HG03280 (cell line): ENCODE measurements around the gene SYNC.
"Not testable (repeated sequence)": the region's sequence is repeated elsewhere in the genome, so short reads cannot be mapped to it uniquely, and the experiment has no call there.

Source experiments
- ATAC-seq: cut with Tn5 transposase; IDR thresholded peaks from one replicate; pipeline ENCODE4 v1.9.1; 2021; ENCODE audit warnings: mild to moderate bottlenecking, moderate library complexity; ENCODE audit not compliant: unreplicated experiment

SYNC gene

DNA sequence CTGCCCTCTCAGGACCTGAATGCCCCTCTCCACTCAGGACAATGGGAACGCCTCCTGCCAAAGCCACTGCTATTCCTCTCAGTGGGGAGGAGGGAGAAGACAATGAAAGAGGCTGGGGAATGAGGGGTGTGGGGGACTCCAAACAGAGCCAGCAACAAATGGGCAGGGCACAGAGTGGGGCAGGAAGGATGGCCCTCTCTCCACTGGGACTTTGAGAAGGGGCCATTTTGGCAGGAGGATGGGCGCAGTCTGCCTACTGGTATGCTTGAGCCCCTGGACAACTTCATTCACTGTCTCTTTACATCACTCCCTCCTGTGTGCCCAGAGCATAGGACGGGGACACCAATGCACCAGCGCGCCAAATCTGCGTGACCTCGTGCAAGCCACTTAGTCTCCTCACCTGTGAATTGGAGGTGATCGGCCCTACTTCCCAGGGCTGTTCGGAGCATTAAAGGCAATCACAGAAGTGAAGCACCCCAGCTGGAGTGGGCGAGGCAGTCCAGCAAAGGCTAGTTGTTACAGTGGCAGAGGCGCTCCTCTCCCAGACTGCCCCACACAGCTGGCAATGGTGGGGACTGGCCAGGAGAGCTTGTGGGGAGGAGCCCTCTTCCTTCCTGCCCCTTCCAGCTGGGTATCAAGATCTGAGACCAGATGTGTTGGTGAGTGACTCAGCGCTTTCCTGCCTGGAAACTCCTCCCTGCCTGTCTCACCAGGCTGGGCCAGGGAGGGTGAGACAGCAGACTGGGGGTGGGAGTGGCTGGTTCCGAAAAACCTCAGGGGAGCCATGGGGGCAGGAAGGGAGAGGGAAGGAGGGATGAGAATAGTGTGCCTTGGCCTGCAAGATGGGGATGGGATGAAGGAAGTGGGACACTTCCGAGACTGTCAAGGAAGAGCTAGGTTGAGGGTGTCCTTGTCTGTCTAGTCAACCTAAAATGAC lies 22.4 kb upstream of the SYNC start:
- no peak for ATAC-seq

DNA sequence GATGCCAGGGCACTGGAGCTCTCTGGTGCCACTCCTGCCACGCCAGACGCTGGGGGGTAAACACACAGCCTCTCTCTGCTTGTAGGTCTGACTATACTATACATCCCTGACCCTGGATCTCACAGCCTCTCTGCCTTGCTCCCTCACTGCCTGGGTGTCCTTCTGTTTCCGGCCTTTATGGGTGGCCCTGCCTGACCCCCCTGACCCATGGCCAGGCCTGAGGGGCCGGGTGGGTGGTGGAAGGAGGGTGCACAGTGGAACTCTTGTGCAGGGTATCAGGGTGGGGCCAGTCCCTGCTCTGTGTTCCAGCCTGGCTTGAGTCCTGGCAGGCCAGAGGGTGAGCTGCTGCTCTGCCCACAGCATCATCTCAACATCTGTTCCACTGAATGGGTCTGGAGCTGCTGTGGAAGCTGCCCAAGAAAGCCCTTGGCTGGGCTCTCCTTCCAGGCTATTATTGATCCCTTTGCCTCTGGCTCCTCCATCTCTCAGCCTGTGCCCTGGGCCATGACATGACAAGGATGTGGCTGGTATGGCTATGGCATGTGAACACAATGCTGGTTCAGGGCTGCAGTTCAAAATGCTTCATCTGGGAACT lies 17.2 kb upstream of the SYNC start:
- ATAC-seq, result no peak

DNA sequence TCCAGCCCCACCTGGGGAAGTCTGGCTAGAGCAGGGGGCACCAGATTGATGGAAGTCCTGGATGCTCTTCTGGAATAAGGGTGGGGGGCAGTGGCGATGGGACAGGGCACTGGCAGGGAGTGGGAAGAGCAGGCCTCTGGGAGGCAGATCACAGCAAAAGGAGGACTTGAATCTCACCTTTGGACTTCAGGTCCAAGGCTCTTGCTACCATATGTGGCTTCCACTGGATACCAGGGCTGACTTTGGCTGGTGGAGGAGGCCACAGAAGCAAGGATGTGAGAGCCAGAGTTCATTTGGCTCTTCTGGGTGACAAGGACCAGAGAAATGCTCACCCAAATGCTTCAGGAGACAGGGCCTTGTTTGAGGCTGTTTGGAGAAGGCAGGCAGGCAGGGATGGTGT lies 16.0 kb upstream of the SYNC start:
- ATAC-seq, result no peak

DNA sequence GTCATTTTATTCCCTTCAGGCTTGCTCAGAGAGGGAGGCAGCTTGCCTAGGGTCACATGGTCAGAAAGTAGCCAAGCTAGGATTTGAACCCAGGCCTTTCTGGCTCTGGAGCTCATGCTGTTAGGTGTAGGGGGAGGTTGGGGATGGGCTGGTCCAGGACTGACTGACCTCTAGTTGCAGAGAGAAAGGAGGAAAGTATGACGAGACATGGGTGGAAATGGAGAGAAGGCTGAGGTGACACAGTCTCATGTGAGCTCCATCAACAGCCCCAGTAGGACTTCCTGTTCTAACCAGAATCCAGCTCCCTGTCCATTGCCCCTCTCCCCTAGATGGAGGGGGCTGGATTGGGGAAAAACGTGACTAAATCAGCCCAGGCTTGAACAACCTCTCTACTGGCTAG lies 15.5 kb upstream of the SYNC start:
- no peak for ATAC-seq

DNA sequence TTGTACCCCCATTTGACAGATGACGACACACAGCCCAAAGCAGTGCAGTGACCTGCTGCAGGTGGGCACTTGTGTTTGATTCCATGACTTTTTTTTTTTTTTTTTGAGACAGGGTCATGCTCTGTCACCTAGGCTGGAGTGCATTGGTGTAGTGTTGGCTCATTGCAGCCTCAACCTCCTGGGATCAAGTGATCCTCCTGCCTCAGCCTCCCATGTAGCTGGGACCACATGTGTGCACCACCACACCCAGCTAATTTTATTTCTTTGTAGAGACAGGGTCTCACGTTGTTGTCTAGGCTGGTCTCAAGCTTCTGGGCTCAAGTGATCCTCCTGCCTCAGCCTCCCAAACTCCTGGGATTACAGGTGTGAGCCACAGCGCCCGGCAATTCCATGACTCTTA lies 14.9 kb upstream of the SYNC start:
- ATAC-seq, result no peak

DNA sequence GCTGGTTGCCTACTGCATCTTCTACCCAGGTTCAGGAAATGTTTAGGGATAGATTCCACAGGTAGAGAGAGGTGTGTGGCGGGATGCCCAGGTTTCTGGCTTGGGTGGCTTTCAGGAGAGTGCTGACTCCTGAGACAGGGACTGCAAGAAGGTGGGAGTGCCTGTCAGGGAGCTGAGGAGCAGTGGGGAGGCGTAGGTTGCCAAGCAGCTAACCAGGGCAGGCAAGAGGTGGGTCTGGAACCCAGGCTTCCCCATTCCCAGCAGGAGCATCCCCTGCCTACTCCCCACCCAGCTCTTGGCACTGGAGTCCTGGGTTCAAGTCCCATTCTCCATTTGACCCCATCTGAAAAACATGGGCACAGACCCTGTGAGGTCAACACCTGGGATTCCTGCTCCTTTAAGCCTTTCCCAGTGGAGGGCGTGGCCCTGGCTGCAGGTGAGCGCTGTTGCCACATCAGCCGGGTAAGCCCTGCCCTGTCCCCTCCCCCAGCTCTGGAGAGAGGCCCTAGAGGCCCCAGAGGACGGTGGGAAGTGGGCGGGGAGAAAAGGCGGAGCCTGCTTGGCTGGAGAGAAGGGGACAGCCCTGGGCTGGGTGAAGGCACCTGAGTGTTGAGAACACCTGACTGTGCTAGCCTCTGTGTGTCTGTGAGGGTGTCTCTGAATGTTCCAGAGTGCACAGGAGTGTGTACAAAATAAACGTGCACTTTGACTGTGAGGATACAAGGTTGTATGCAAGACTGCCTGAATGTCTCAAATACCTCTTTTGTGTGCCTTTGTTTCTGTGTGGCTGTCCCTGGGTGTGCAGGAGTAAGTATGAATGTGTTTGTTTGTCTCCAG lies 14.0 kb upstream of the SYNC start:
- ATAC-seq, result peak; percentile 51

DNA sequence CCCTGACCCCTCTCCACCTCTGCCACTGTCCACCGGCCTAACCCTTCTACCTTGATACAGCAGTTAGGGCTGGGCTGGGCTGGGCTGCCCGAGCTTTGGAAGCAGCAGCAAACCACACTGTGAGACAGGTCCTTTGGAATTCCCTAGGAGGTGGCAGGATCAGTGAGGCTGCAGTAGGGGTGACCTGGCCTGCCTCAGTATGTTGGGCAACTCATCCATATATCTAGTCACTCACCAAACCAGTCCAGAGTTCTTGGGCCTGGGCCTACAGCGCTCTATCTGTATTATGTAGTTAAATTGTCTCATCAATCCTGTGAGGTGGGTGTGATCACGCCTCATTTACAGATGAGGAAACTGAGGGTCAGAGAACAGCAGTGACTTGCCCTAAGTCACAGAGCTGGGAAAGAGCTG lies 13.3 kb upstream of the SYNC start:
- no peak for ATAC-seq

DNA sequence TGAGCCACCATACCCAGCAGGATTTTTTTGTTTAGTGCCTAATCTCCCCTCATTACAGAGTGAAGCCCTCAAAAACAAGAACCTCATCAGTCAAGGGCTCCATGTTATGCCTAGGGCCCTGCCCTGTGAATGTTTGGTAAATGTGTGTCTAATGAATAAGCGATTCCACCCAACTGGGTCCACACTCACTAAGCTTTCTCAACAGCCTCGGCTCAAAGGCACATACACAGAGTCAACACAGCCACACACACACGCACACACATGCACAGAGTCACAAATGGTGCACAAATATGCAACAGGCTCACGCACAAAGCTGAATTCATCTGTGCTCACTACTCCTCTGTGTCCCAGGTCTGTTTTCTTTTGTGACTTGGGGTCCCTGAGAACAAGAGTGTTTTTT lies 11.7 kb upstream of the SYNC start:
- no peak for ATAC-seq

DNA sequence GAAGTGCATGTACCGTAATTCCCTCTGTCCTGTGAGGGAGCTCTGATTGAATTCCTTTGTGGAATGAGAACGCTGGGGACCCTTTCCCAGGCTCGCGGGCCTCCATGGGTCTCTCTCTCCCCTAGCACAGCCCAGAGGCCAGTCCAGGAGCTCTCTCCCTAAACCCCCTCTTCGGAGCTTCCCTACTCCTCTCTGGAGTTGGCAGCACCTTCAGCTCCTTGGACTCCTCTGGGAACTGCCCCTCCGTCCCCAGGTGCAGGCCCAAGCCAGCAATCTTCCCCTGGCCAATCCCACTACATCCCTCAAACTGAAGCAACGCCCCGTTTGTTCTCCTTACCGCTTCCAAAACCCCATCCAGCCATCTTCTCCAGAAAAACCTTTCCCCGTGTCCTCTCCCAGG lies 10.5 kb upstream of the SYNC start:
- no peak for ATAC-seq

DNA sequence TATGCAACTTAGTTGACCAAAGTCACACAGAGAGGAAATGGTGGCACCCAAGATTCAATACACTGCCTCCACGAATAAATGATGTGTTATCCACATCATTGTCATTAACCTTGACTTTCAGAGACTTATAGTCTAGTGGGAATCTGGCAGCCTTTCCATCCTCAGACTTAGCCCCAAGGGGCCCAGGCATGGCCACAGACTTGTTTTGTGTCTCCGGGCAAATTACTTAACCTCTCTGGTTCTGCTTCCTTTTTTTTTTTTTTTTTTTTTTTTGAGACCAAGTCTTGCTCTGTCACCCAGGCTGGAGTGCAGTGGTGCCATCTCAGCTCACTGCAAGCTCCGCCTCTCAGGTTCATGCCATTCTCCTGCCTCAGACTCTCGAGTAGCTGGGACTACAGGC lies 8.7 kb upstream of the SYNC start:
- not testable (repeated sequence) for ATAC-seq

DNA sequence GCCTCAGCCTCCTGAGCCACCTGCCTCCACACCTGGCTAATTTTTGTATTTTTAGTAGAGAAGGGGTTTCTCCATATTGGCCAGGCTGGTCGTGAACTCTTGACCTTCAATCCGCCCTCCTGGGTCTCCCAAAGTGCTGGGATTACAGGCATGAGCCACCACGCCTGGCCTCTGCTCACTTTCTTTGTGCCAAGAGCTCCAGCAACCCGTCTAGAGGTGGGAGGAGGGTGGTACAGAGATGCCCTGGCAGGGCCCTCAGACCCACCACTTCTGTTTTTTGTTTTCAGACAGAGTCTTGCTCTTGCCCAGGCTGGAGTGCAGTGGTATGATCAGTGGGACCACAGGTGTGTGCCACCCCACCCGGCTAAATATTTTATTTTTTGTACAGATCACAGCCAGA lies 6.9 kb upstream of the SYNC start:
- ATAC-seq, result no peak

DNA sequence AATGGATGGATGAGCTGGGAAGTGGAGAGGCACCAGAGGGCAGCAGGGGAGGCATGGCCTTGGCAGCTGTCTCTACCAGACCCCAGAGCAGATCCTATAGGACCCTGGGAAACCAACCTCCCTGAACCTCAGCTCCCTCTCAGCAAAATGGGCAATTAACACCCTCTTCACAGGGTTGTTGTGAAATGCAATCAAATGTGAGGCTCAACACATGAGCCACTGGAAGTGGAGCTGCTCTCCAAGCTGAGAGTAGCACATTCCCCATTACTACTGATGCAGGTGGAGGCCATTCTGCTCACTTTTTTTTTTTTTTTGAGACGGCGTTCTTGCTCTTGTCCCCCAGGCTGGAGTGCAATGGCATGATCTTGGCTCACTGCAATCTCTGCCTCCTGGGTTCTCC lies 6.5 kb upstream of the SYNC start:
- ATAC-seq, result no peak

DNA sequence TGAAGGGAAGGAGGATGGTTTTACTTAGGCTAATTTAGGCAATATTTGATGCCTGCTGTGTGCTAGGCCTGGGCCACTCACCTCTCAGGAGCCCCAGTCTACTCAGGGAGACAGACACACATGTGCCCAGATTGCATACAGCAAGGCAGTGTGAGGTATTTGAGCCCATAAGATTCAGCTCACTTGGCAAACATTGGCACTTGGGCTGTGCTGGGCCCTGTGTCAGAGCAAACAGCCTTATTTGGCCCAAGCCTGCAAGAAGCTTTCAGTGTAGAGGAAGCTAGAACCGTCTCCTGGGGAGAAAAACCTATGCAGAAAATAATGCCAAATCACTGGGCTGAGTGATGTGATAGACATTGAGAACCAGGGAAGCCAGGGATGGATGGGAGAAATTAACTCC lies 3.9 kb upstream of the SYNC start:
- ATAC-seq, result no peak

DNA sequence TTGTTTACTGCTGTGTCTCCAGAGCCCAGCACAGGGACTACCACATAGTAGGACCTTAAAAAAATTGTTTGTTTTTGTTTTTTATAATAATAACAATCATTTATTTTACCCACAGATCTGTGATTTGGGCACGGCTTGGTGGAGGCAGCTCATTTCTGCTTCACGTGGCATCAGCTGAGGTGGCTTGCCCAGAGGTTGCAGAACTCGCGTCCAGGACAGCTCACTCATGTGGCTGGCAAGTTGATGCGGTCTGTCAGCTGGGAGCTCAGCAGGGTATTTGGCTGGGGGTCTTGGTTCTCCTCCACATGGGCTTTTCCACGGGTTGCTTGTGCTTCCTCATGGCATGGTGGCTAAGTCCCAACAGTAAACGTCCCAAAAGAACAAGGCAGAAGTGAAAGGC lies 2.9 kb upstream of the SYNC start:
- no peak for ATAC-seq

DNA sequence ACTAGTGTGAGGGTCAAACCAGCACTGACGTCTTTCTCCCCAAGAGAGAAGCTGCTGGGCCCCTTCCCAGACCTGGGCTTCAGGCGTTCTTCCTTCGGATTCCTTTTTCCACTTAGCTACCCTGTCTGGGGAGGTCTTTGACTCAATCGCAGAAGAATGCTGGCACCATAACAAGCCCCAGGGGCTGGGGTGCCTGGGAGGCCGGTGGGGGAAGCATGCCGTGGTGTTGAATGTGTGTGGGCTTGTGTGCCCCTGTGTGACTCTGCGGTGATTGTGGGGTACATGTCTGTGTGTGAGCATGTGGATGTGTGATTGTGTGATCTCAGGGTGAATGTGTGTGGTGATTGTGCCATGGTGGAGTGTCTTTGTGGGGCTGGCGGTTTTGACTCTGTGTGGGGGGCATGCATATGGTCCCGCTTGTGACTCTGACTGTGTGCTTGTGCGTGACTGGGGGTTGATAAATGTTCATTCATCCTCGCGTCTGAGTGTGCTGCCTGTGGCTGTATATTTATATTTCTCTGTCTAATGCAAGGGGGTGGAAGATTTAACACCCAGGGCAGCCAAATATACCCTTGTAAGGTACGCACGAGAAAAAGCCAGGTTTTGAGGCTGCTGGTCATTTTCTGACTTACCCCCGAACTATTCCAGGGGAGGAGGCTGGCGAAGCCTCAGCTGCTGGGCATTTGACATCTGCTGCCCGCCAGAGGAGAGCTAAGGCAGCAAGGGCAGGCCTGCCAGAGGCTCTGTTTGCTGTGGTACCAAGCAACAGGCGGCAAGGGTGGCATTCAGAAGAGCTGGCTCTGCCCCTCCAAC lies 1.1 kb upstream of the SYNC start:
- no peak for ATAC-seq

DNA sequence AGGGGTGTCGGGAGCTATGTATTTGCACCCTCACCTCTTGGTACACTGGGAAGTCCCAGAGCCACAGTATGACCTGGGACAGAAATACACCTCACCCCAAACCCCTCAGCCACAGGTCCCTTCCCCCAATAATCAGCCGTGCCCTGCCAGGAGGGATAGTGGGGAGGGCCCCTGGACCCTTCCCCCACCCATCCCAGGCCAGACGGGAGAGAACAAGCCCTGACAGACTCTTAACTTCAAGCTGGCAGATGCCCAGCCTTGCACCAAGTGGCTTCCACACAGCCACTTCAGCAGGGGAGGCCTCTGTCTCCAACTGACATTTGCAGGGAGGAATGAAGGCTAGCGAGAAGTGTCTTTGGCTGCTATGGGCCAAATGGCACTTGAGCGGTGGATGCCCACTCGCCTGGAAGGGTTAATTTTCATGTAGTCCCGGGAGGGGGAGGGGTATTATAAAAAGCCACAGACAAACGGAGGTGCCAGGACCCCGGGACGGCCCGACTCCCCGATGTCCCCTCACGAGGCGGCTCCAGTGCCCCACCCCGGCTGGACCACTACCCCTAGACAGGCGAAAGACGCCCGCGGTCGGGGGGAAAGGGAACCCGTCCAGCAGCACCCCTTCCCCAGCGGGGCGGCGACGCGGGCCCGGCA lies 495 bp downstream of the SYNC start:
- no peak for ATAC-seq

DNA sequence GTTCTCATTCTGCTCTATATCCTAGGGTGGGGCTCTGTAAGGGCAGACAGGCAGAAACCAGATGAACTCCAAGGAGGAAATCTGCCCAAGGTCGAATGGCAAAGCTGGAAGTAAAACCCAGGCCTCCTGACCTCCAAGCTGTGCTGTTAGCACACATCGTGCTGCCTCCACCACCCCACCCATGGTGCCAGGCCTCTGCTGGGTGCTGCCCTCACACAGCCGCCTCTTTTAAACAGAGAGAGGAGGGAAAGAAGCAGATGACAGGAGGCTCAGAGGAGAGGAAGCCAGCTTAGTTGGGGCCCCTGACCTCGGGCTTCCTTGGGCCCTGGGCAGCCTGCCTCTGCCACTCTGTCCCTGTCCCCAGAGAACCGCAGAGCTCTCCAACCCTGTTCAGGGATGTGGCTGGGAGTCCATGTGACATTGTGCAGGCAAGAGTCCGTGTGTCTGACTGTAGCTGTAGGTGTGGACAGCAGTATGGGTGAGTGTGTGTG lies 1.1 kb downstream of the SYNC start:
- ATAC-seq, result no peak

DNA sequence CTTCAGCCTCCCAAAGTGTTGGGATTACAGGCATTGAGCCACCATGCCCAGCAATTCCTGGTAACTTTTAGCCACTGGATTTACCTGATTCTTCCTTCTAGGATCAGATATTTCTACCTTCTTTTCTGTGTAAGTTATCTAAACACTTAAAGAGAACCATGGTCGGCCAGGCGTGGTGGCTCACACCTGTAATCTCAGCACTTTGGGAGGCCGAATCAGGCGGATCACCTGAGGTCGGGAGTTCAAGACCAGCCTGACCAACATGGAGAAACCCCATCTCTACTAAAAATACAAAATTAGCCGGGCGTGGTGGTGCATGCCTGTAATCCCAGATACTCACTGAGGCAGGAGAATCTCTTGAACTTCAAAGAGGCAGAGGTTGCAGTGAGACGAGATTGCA lies 5.6 kb downstream of the SYNC start:
- not testable (repeated sequence) for ATAC-seq

DNA sequence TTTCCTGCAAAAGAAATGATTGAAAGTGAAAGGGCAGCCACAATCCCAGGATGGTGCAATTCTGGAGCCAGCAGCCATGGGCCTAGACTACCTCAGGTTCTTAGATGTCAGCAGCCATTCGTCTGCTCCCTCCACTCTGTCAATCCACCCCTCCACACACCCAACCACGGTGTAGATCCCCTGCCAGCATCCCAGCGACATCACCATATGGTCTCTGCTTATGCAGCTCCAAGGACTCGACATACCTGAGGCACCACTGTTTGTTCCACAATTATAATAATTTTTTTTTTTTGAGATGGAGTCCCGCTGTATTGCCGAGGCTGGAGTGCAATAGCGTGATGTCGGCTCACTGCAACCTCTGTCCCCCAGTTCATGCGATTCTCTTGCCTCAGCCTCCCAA lies 6.5 kb downstream of the SYNC start:
- no peak for ATAC-seq
